T-helper 22 cell (primary cell): ENCODE results near the gene SOX10.
"Not testable (repeated sequence)": the region's sequence is repeated elsewhere in the genome, so short reads cannot be mapped to it uniquely, and the experiment has no call there.

Experiments
- DNase-seq: peaks from one replicate; pipeline ENCODE4 v3.0.0-alpha.2; 2020; ENCODE audit warnings: low read depth

Gene SOX10

DNA sequence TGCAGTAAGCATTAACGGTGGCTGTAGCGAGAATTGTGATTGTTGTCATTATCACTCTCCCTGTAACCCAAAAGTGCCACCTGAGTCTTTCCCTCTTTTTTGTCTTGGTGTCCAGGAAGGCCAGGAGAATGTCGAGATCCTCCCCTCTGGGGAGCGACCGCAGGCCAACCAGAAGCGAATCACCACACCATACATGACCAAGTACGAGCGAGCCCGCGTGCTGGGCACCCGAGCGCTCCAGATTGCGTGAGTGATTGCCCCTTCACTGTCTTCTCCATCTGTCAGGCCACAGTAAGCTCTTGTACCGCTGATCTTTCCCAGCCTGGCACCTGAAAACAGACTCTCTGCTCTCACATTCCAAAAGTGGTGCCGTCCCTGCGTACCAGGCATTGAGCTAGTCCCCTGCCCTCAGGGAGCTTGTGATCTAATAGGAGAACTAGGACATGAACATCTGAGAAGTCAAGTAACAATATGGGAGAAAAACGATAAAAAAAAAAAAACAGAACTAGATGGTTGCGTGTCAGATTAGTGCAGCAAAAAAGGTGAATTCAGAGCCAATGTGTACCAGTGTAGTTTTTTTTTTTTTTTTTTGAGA lies 25.0 kb downstream of the SOX10 start:
- DNase-seq: no peak

DNA sequence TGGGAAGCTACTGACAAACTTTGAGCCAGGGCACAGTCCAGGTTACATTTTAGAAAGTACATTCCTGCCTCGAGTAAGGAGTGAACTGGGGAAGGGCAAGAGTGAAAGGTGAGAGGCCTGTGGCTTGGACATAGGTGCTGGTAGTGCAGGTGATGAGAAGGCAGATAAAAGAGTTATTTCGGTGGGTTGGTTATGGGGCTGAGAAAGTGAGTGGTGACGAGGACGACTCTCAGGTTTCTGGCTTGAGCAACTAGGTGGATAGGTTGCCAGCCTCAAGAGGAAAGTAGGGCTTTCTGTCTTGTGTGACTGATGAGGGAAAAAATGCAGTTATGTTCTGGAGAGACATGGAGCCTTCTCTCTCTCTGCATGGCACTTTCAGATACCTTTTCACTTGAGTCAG lies 27.1 kb downstream of the SOX10 start:
- no peak for DNase-seq

GRCh38 chr22:37955825-37956397 lies 28.4 kb downstream of the SOX10 start:
- not testable (repeated sequence) for DNase-seq

DNA sequence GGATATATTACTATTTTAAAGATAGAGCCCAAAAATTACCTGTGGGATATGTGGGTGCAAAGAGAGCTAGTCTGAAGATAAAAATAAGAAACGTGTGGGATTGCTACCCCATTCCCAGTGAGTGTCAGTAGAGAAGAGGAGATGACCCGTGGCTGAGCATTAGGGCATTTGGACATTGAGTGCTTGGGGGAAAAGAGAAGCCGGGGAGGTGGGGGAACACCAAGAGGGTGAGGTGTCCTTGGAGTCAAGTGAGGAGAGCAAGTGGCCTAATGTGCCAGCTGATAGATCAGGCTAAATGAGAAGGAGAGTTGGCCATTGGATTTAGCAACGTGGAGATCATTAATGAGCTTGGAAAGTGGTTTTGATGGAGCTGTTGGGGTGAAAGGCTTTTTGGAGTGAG lies 29.7 kb downstream of the SOX10 start:
- DNase-seq: no peak

DNA sequence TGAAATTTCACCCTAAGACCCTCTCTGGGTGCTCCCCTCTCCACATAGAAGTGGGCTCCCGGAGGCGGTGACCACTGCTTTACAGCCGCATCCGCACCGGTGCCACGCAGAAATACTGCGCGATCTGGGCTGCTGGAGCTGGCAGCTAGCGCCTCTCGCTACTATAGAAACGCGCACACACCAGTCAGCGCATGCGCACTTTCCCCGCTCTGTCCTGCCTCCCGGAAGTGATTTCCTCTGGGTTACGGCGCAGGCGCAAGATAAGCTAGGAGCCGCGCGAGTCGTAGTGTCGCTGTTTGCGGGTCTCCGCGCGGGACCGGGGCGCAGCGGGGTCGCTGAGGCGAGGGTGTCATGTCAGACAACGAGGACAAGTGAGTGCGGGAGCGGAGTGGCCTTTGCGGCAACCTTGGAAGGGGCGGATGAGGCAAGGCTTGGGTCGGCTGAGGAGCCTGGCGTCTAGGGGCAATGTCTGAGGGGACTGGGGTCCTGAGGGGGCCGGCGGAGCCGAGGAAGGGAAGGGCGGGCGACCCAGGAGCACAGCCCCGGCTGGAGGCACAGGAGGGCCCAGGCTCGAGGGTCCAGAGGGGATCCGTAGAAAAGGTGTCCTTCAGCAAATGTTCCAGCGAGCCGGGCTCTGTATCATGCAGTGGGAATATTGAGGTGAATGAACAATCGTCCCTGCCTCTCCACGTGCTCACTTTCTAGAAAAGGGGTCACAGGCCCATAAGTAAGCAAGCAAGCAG lies 30.7 kb downstream of the SOX10 start, which contains the start of the genes C22orf23 and POLR2F:
TSS of gene C22orf23 (minus strand) at position 165 of the 743 bp plus-strand sequence. CDS start 452 bp downstream, outside the sequence.
TSS of gene POLR2F (plus strand) at position 263 of the 743 bp plus-strand sequence. CDS start at position 352, 89 bp downstream.
- peak; percentile 91 for DNase-seq

- no peak for DNase-seq
Observed at GRCh38 chr22:37953062-37953436, 31.3 kb downstream of the SOX10 start.

- DNase-seq: not testable (repeated sequence)
Observed at GRCh38 chr22:37952629-37953028, 31.7 kb downstream of the SOX10 start.

- DNase-seq: no peak
Observed at GRCh38 chr22:37951305-37951704, 33.0 kb downstream of the SOX10 start.

- DNase-seq: not testable (repeated sequence)
Observed at GRCh38 chr22:37947142-37947795, 37.1 kb downstream of the SOX10 start.

DNA sequence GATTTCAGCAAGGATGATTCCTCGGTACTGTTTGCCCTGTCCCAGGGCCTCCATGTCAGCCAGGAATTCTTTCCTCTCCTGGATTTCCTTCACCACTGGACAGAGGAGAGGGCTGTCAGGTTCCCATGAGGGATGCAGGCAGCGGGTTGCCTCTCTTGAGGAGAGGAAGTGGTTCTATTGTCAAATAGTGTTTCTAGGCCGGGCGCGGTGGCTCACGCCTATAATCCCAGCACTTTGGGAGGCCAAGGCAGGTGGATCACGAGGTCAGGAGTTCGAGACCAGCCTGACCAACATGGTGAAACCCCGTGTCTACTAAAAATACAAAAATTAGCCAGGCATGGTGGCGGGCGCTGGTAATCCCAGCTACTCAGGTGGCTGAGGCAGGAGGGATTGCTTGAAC lies 39.9 kb downstream of the SOX10 start:
- not testable (repeated sequence) for DNase-seq

DNA sequence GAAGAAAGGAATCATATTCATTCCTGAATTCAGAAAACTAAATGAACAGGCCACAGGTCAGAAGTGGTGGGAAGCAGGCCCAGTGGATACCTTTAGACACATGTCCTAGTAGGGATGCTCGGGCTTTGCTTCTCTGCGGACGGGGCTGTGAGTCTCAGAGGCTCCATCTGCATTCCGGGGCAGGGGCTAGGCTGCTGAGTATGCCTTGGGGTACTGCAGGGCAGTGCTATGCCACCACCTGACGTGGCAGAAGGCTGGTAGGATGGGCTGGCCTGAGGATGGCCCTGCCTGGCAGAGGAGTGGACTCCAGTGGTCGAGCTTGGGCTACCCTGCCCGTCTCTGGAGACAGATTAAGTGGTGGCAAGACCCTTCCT lies 40.5 kb downstream of the SOX10 start:
- no peak for DNase-seq

GRCh38 chr22:37943136-37943824 lies 41.1 kb downstream of the SOX10 start:
- DNase-seq: no peak

DNA sequence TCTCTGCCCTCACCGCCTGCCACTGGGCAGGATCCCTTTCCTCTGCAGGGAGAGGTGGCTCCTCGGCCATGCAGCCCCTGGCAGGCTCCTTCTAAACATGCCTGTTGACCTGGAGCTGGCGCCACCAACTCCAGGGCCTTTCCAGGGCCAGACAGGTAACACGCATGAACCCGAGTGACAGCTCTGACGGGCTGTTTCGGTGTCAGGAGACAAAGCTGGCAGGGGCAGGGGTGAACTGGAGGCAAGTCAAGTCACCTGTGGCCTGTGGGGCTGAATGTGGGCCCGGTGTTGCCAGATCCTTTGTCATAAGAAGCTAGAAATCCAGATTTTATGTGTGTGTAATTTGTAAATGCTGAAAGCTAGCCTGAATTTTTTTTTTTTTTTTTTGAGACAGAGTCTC lies 42.2 kb downstream of the SOX10 start:
- no peak for DNase-seq

- no peak for DNase-seq
Observed at GRCh38 chr22:37940698-37941376, 43.5 kb downstream of the SOX10 start.

- peak; percentile 53 for DNase-seq
Observed at GRCh38 chr22:37933711-37934376, 50.5 kb downstream of the SOX10 start.

DNA sequence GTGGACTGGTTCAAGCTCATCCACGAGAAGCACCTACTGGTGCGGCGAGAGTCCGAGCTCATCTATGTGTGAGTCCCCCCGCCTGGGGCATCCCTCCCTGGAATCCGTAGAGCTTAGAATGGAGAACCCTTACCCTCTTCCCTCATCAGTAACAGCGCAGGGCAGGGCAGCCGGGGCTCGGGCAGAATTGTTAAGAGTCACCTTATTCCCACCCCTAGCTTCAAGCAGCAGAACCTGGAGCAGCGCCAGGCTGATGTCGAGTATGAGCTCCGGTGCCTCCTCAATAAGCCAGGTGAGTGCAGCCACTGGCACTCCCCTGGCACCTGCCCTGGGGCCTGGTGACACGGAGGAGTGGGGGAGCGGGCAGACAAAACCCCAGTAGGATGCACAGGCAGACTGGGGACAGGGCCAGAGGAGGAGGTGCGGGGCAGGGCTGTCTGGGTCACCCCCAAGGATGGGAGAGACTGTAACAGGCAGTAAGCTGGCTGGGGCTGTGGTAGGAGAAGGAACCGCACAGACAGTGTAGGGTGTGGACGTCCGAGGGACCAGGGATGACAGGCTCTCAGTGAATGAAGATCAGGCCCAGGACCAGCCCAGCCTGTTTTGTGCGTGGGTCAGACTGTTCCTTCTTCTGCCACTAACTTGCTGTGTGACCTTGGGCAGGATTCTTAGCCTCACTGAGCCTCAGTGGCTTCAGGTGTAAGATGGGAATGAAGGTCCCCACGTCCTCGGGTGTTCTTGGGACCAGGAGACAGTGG lies 51.4 kb downstream of the SOX10 start:
- no peak for DNase-seq

GRCh38 chr22:37932401-37932800 lies 52.0 kb downstream of the SOX10 start:
- no peak for DNase-seq

GRCh38 chr22:37931893-37932389 lies 52.4 kb downstream of the SOX10 start:
- DNase-seq: no peak

- no peak for DNase-seq
Observed at GRCh38 chr22:37930952-37931440, 53.4 kb downstream of the SOX10 start.
